SK-N-MC (cell line): Measurements from ENCODE around the gene MAPK8IP2.

Experiments used
- EZH2 ChIP-seq: fragments of 200-600 bp; sonication (generic); IDR thresholded peaks from one replicate; pipeline ENCODE4 v1.6.1; 2017; ENCODE audit warnings: antibody characterized with exemption
- FOXP2 ChIP-seq: optimal IDR thresholded peaks from 2 replicates; pipeline ENCODE3; 2011; ENCODE audit warnings: mild to moderate bottlenecking, moderate library complexity; ENCODE audit not compliant: insufficient read depth; ENCODE audit errors: extremely low read length, control extremely low read depth
- POLR2AphosphoS5 ChIP-seq: IDR thresholded peaks from 2 replicates; pipeline ENCODE4 v1.6.1; 2012; ENCODE audit warnings: mild to moderate bottlenecking, low read depth, low read length, borderline replicate concordance

- TF ChIP-seq POLR2AphosphoS5: no peak
- no peak for TF ChIP-seq EZH2
- no peak for TF ChIP-seq FOXP2
These were observed 6.5 kb downstream of the MAPK8IP2 start for GRCh38 chr22:50606946-50607658.
